ENCODE measurements around the gene SAMD14. TPM values are rescaled to one million over a fixed set of nuclear protein-coding genes. Genes with fewer than 3 reads are reported as not detected.

Gene SAMD14
- polyA plus RNA-seq, 1 donor, result 5.7 TPM

- H3K4me1 ChIP-seq (ENCODE audit: control insufficient read depth, insufficient read depth, low read length), result peaks cover 71% of the 10 kb centered on the region
- no peaks in the 10 kb centered on the region for H3K9me3 ChIP-seq (ENCODE audit: control insufficient read depth, low read depth, low read length)
- H3K4me3 ChIP-seq (ENCODE audit: low read length), result no peak overlapping the region
- WGBS (ENCODE audit: insufficient coverage, low lambda C conversion rate), result no CpG with 5 or more reads among the region's 15 CpGs
- H3K27ac ChIP-seq (ENCODE audit: low read length), result peak overlapping the region; percentile 96
- DNase-seq, result no peak
- H3K27me3 ChIP-seq (ENCODE audit: control insufficient read depth, insufficient read depth, low read length), result no peaks in the 10 kb centered on the region
- H3K36me3 ChIP-seq (ENCODE audit: control insufficient read depth, insufficient read depth, low read length), result peaks cover 45% of the 10 kb centered on the region
Measured at GRCh38 chr17:50100921-50101345, 29.0 kb downstream of the SAMD14 start.

GRCh38 chr17:50100480-50100883, 29.5 kb downstream of the SAMD14 start:
- H3K27me3 ChIP-seq (ENCODE audit: control insufficient read depth, insufficient read depth, low read length), result no peaks in the 10 kb centered on the region
- no peaks in the 10 kb centered on the region for H3K9me3 ChIP-seq (ENCODE audit: control insufficient read depth, low read depth, low read length)
- peaks cover 71% of the 10 kb centered on the region for H3K4me1 ChIP-seq (ENCODE audit: control insufficient read depth, insufficient read depth, low read length)
- peak in 1 of 2 donors; percentile 74 for DNase-seq
- no peak overlapping the region for H3K4me3 ChIP-seq (ENCODE audit: low read length)
- H3K27ac ChIP-seq (ENCODE audit: low read length), result peak overlapping the region; percentile 96
- peaks cover 40% of the 10 kb centered on the region for H3K36me3 ChIP-seq (ENCODE audit: control insufficient read depth, insufficient read depth, low read length)
- WGBS (ENCODE audit: insufficient coverage, low lambda C conversion rate), result no CpG with 5 or more reads among the region's 5 CpGs

- peak overlapping the region; percentile 29 for H3K27ac ChIP-seq (ENCODE audit: low read length)
Measured at GRCh38 chr17:50099003-50099402, 31.0 kb downstream of the SAMD14 start.

GRCh38 chr17:50098583-50098982, 31.4 kb downstream of the SAMD14 start:
- Histone ChIP-seq H3K4me3 (ENCODE audit: low read length) (no peak overlapping the region), H3K4me1 (ENCODE audit: control insufficient read depth, insufficient read depth, low read length) (peaks cover 74% of the 10 kb centered on the region), H3K36me3 (ENCODE audit: control insufficient read depth, insufficient read depth, low read length) (peaks cover 24% of the 10 kb centered on the region), H3K9me3 (ENCODE audit: control insufficient read depth, low read depth, low read length) (no peaks in the 10 kb centered on the region), H3K27ac (ENCODE audit: low read length) (peak overlapping the region; percentile 29), H3K27me3 (ENCODE audit: control insufficient read depth, insufficient read depth, low read length) (no peaks in the 10 kb centered on the region)
- WGBS (ENCODE audit: insufficient coverage, low lambda C conversion rate), result no CpG with 5 or more reads among the region's 4 CpGs
- no peak for DNase-seq

More at GRCh38 chr17:50099003-50099402, 31.0 kb downstream of the SAMD14 start:
- H3K27me3 ChIP-seq (ENCODE audit: control insufficient read depth, insufficient read depth, low read length), result no peaks in the 10 kb centered on the region
- no peak overlapping the region for H3K4me3 ChIP-seq (ENCODE audit: low read length)
- no peak for DNase-seq
- peaks cover 74% of the 10 kb centered on the region for H3K4me1 ChIP-seq (ENCODE audit: control insufficient read depth, insufficient read depth, low read length)
- no peaks in the 10 kb centered on the region for H3K9me3 ChIP-seq (ENCODE audit: control insufficient read depth, low read depth, low read length)
- WGBS (ENCODE audit: insufficient coverage, low lambda C conversion rate), result no CpG with 5 or more reads among the region's 5 CpGs
- H3K36me3 ChIP-seq (ENCODE audit: control insufficient read depth, insufficient read depth, low read length), result peaks cover 29% of the 10 kb centered on the region

GRCh38 chr17:50097926-50098325, 32.0 kb downstream of the SAMD14 start:
- Histone ChIP-seq H3K36me3 (ENCODE audit: control insufficient read depth, insufficient read depth, low read length) (peaks cover 23% of the 10 kb centered on the region), H3K27me3 (ENCODE audit: control insufficient read depth, insufficient read depth, low read length) (no peaks in the 10 kb centered on the region), H3K27ac (ENCODE audit: low read length) (peak overlapping the region; percentile 29), H3K4me1 (ENCODE audit: control insufficient read depth, insufficient read depth, low read length) (peaks cover 69% of the 10 kb centered on the region), H3K4me3 (ENCODE audit: low read length) (no peak overlapping the region), H3K9me3 (ENCODE audit: control insufficient read depth, low read depth, low read length) (no peaks in the 10 kb centered on the region)
- DNase-seq, result peak in 1 of 2 donors; percentile 67
- WGBS (ENCODE audit: insufficient coverage, low lambda C conversion rate), result no CpG with 5 or more reads among the region's 4 CpGs

- no peak for DNase-seq
- Histone ChIP-seq H3K36me3 (ENCODE audit: control insufficient read depth, insufficient read depth, low read length) (peaks cover 23% of the 10 kb centered on the region), H3K27me3 (ENCODE audit: control insufficient read depth, insufficient read depth, low read length) (no peaks in the 10 kb centered on the region), H3K4me3 (ENCODE audit: low read length) (no peak overlapping the region), H3K9me3 (ENCODE audit: control insufficient read depth, low read depth, low read length) (no peaks in the 10 kb centered on the region), H3K4me1 (ENCODE audit: control insufficient read depth, insufficient read depth, low read length) (peaks cover 65% of the 10 kb centered on the region), H3K27ac (ENCODE audit: low read length) (peak overlapping the region; percentile 29)
- WGBS (ENCODE audit: insufficient coverage, low lambda C conversion rate), result no CpG with 5 or more reads among the region's 7 CpGs
Measured at GRCh38 chr17:50097455-50097854, 32.5 kb downstream of the SAMD14 start.

- no peaks in the 10 kb centered on the region for H3K27me3 ChIP-seq (ENCODE audit: control insufficient read depth, insufficient read depth, low read length)
- H3K4me3 ChIP-seq (ENCODE audit: low read length), result peak overlapping the region; percentile 91
- H3K4me1 ChIP-seq (ENCODE audit: control insufficient read depth, insufficient read depth, low read length), result peaks cover 59% of the 10 kb centered on the region
- no peak for DNase-seq
- peaks cover 23% of the 10 kb centered on the region for H3K36me3 ChIP-seq (ENCODE audit: control insufficient read depth, insufficient read depth, low read length)
- WGBS (ENCODE audit: insufficient coverage, low lambda C conversion rate), result no CpG with 5 or more reads among the region's 3 CpGs
- H3K27ac ChIP-seq (ENCODE audit: low read length), result peak overlapping the region; percentile 10
- no peaks in the 10 kb centered on the region for H3K9me3 ChIP-seq (ENCODE audit: control insufficient read depth, low read depth, low read length)
Measured at GRCh38 chr17:50096758-50097157, 33.2 kb downstream of the SAMD14 start.

- peak overlapping the region; percentile 91 for H3K4me3 ChIP-seq (ENCODE audit: low read length)
- no peak for DNase-seq
- H3K9me3 ChIP-seq (ENCODE audit: control insufficient read depth, low read depth, low read length), result no peaks in the 10 kb centered on the region
- H3K27me3 ChIP-seq (ENCODE audit: control insufficient read depth, insufficient read depth, low read length), result no peaks in the 10 kb centered on the region
- WGBS (ENCODE audit: insufficient coverage, low lambda C conversion rate), result no CpG with 5 or more reads among the region's 6 CpGs
- peak overlapping the region; percentile 79 for H3K27ac ChIP-seq (ENCODE audit: low read length)
- peaks cover 52% of the 10 kb centered on the region for H3K4me1 ChIP-seq (ENCODE audit: control insufficient read depth, insufficient read depth, low read length)
- peaks cover 23% of the 10 kb centered on the region for H3K36me3 ChIP-seq (ENCODE audit: control insufficient read depth, insufficient read depth, low read length)
Measured at GRCh38 chr17:50096092-50096491, 33.9 kb downstream of the SAMD14 start.

GRCh38 chr17:50095626-50096037, 34.3 kb downstream of the SAMD14 start:
- Histone ChIP-seq H3K9me3 (ENCODE audit: control insufficient read depth, low read depth, low read length) (no peaks in the 10 kb centered on the region), H3K27me3 (ENCODE audit: control insufficient read depth, insufficient read depth, low read length) (no peaks in the 10 kb centered on the region), H3K4me3 (ENCODE audit: low read length) (peak overlapping the region; percentile 91), H3K4me1 (ENCODE audit: control insufficient read depth, insufficient read depth, low read length) (peaks cover 48% of the 10 kb centered on the region), H3K36me3 (ENCODE audit: control insufficient read depth, insufficient read depth, low read length) (peaks cover 23% of the 10 kb centered on the region), H3K27ac (ENCODE audit: low read length) (peak overlapping the region; percentile 79)
- peak in 1 of 2 donors; percentile 51 for DNase-seq
- WGBS (ENCODE audit: insufficient coverage, low lambda C conversion rate), result 5% methylated on average over 4 of the region's 12 CpGs

- peak; percentile 95 to 98 for DNase-seq
- Histone ChIP-seq H3K27ac (ENCODE audit: low read length) (peak within 1 kb of the TSS; percentile 79), H3K27me3 (ENCODE audit: control insufficient read depth, insufficient read depth, low read length) (no peaks in the 10 kb centered on the region), H3K4me3 (ENCODE audit: low read length) (peak within 1 kb of the TSS; percentile 91), H3K9me3 (ENCODE audit: control insufficient read depth, low read depth, low read length) (no peaks in the 10 kb centered on the region), H3K36me3 (ENCODE audit: control insufficient read depth, insufficient read depth, low read length) (peaks cover 25% of the 10 kb centered on the region), H3K4me1 (ENCODE audit: control insufficient read depth, insufficient read depth, low read length) (peaks cover 41% of the 10 kb centered on the region)
- 0% methylated on average over 2 of the region's 68 CpGs for WGBS (ENCODE audit: insufficient coverage, low lambda C conversion rate)
Measured at GRCh38 chr17:50094753-50095619, 35.0 kb downstream of the SAMD14 start, which contains the start of gene PDK2. Gene PDK2 (plus strand): TSS chr17:50095351. CDS start chr17:50095436, 85 bp downstream.

Measured in large intestine (tissue), 3 donors.